Mucosa of descending colon (tissue), 3 donors: Measurements from ENCODE around the gene CBLC. TPM values are rescaled to one million over a fixed set of nuclear protein-coding genes. Genes with fewer than 3 reads are reported as not detected.
"Not testable (repeated sequence)": the region's sequence is repeated elsewhere in the genome, so short reads cannot be mapped to it uniquely, and the experiment has no call there.

Experiments
- ATAC-seq: fragments of 200-7000 bp; cut with Tn5 transposase; one replicate; pipeline ENCODE4 v1.9.1; 2020; ENCODE audit warnings: mild to moderate bottlenecking, moderate library complexity
- DNase-seq, 3 donors: peaks; one replicate each; pipeline ENCODE4 v3.0.0-alpha.2; 2020
- H3K36me3 ChIP-seq: fragments of 200-600 bp; one replicate; pipeline ENCODE4 v1.8.0; 2021; ENCODE audit warnings: low read depth, mild to moderate bottlenecking
- H3K4me1 ChIP-seq: fragments of 200-600 bp; one replicate; pipeline ENCODE4 v1.8.0; 2021; ENCODE audit warnings: low read depth, mild to moderate bottlenecking
- H3K4me3 ChIP-seq: fragments of 200-600 bp; one replicate; pipeline ENCODE4 v1.8.0; 2021; ENCODE audit warnings: mild to moderate bottlenecking
- H3K9me3 ChIP-seq: fragments of 200-600 bp; one replicate; pipeline ENCODE4 v1.8.0; 2021; ENCODE audit warnings: mild to moderate bottlenecking
- intact Hi-C, 2 donors: fragments of 100-400 bp; cut with DNase I in 1 of 2; cut with micrococcal nuclease in 1 of 2; formaldehyde crosslinking; loops; one replicate each; pipeline versions ENCODE4 v1.11.0 to v1.11.1; 2022; cut with DNase I, micrococcal nuclease
- total RNA-seq, 3 donors: library from RNA; stranded (reverse); fragmentation: NEBNext Ultra II Directional in 2 of 3; extraction: Animal tissue kit (Norgen Biotek cat#: 25700) in 2 of 3; gene quantifications; one replicate each; pipeline versions ENCODE4 v1.2.1 to v1.2.4, GENCODE V29; 2021 to 2023
- TF ChIP-seq, protein P1 (sequence below): fragments of 200-600 bp; IDR thresholded peaks from one replicate; pipeline ENCODE4 v1.8.0; 2022; ENCODE audit warnings: antibody characterized with exemption, mild to moderate bottlenecking
- donor health status: DM: no; HTN: no; CAD: no; lungs with moderate emphysema.
- donor health status: DM: no; HTN: no; CAD: no.
- donor health status: DM: no; HTN: yes; CAD: no.

Gene CBLC
- total RNA-seq, 3 donors from 2014 or later, result 36.5 to 92.6 (median 59.1) TPM

GRCh38 chr19:44824761-44825160, 47.1 kb downstream of the CBLC start:
- intact Hi-C loops, result no loop called here
- H3K36me3 ChIP-seq, result no peaks in the 10 kb centered on the region
- peaks cover 5% of the 10 kb centered on the region for H3K4me1 ChIP-seq
- ATAC-seq (no peak), DNase-seq (no peak)
- H3K9me3 ChIP-seq, result no peaks in the 10 kb centered on the region
- TF ChIP-seq, protein P1, sequence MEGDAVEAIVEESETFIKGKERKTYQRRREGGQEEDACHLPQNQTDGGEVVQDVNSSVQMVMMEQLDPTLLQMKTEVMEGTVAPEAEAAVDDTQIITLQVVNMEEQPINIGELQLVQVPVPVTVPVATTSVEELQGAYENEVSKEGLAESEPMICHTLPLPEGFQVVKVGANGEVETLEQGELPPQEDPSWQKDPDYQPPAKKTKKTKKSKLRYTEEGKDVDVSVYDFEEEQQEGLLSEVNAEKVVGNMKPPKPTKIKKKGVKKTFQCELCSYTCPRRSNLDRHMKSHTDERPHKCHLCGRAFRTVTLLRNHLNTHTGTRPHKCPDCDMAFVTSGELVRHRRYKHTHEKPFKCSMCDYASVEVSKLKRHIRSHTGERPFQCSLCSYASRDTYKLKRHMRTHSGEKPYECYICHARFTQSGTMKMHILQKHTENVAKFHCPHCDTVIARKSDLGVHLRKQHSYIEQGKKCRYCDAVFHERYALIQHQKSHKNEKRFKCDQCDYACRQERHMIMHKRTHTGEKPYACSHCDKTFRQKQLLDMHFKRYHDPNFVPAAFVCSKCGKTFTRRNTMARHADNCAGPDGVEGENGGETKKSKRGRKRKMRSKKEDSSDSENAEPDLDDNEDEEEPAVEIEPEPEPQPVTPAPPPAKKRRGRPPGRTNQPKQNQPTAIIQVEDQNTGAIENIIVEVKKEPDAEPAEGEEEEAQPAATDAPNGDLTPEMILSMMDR, result no peak
- H3K4me3 ChIP-seq, result no peak overlapping the region

DNA sequence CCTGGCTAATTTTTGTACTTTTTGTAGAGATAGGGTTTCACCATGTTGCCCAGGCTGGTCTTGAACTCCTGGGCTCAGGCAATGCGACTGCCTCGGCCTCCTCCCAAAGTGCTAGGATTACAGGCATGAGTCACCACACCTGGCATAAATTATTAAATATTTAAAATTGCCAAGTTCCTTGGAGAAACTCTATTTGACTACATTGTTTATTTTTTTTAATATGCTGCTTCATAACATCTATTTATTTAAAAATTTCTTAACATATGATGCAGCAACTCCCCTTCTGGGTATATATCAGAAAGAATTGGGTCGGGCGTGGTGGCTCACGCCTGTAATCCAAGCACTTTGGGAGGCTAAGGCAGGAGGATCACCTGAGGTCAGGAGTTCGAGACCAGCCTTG, 55.2 kb downstream of the CBLC start:
- not testable (repeated sequence) for H3K4me3 ChIP-seq, H3K36me3 ChIP-seq, H3K9me3 ChIP-seq, H3K4me1 ChIP-seq, DNase-seq, ATAC-seq
- intact Hi-C loops, result loop anchor here in 1 of 2 donors (10.0 kb wide), 1 partner anchor 48 kb away; no protein-coding TSS in a partner anchor

- H3K4me3 ChIP-seq, H3K9me3 ChIP-seq, H3K36me3 ChIP-seq, H3K4me1 ChIP-seq, ATAC-seq, DNase-seq: not testable (repeated sequence)
- intact Hi-C loops, result loop anchor here in 1 of 2 donors (10.0 kb wide), 1 partner anchor 50 kb away; no protein-coding TSS in a partner anchor
Measured at GRCh38 chr19:44834399-44834798, 56.7 kb downstream of the CBLC start.

DNA sequence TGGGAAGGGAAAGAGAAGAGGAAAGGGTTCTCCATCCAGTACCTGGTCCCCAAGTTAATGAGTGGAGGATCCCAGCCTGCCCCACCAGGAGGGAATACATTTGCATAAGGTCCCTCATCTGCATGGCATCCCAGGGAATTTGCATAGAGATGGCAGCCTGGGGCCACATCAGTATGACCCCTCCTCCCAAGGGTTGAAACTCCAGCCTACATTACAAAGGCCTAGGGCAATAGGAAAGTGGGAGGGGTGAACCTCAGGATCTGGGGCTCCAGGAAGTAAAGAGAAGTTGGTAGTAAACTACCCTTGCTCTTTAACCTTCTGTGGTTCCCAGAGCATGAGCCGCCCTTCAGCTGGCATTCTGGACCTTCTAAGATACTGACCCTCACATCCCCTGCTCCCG, 61.6 kb downstream of the CBLC start:
- Histone ChIP-seq H3K9me3 (no peaks in the 10 kb centered on the region), H3K4me3 (no peak overlapping the region), H3K36me3 (no peaks in the 10 kb centered on the region), H3K4me1 (no peaks in the 10 kb centered on the region)
- DNase-seq (no peak), ATAC-seq (peak; percentile 24)
- TF ChIP-seq, protein P1, result no peak
- intact Hi-C loops, result loop anchor here in 1 of 2 donors (10.0 kb wide), 1 partner anchor 54 kb away; no protein-coding TSS in a partner anchor

DNA sequence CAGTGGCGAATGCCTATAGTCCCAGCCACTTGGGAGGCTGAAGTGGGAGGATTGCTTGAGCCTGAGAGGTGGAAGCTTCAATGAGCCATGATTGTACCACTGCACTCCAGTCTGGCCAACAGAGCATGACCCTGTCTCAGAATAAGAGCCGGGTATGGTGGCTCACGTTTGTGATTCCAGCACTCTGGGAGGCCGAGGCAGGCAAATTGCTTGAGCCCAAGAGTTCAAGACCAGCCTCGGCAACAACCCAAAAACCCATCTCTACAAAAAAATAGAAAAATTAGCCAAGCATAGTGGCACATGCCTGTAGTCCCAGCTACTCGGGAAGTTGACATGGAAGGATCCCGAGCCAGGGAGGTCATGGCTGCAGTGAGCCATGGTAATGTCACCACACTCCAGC, 63.1 kb downstream of the CBLC start:
- ATAC-seq (no peak), DNase-seq (no peak)
- TF ChIP-seq, protein P1, result no peak
- intact Hi-C loops, result loop anchor here in 1 of 2 donors (5.0 kb wide), 1 partner anchor 54 kb away; no protein-coding TSS in a partner anchor
- H3K9me3 ChIP-seq, result no peaks in the 10 kb centered on the region
- peaks cover 10% of the 10 kb centered on the region for H3K4me1 ChIP-seq
- no peaks in the 10 kb centered on the region for H3K36me3 ChIP-seq
- no peak overlapping the region for H3K4me3 ChIP-seq

DNA sequence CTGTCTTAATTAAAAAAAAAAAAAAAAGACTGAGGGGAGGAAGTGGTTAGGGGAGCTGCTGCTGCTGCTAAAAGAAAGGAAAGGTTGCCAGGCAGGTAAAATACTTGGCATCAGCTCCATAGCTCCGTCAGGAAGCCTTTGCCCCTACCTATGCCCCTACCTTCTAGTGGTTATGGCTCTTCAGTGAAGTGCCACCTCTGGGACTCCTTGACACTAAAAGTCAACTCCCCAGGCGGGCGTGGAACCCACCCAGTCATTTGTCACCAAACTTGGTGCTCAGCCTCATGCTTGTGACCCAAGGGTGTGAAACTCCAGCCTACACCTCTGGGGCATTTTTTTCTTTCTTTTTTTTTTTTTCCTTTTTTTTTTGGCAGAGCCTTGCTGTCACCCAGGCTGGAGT, 63.5 kb downstream of the CBLC start:
- intact Hi-C loops, result loop anchor here in 1 of 2 donors (5.0 kb wide), 1 partner anchor 54 kb away; no protein-coding TSS in a partner anchor
- ATAC-seq (no peak), DNase-seq (no peak)
- Histone ChIP-seq H3K36me3 (no peaks in the 10 kb centered on the region), H3K9me3 (no peaks in the 10 kb centered on the region), H3K4me3 (no peak overlapping the region), H3K4me1 (peaks cover 10% of the 10 kb centered on the region)
- TF ChIP-seq, protein P1, result no peak

DNA sequence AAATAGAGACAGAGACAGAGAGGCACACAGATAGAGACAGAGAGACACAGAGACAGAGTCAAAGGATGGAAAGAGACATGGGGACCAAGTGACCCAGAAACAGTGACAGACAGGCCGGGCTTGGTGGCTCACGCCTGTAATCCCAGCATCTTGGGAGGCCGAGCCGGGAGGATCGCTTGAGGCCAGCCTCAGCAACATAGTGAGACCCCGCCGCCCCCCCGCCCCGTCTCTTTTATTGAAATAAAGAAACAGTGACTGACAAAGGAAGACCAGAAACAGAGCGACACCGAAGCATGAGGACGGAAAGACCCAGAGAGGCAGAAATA, 67.6 kb downstream of the CBLC start:
- H3K4me3 ChIP-seq, result no peak overlapping the region
- ATAC-seq (no peak), DNase-seq (peak in 1 of 3 donors; percentile 69)
- TF ChIP-seq, protein P1, result no peak
- H3K9me3 ChIP-seq, result no peaks in the 10 kb centered on the region
- peaks cover 22% of the 10 kb centered on the region for H3K4me1 ChIP-seq
- H3K36me3 ChIP-seq, result no peaks in the 10 kb centered on the region
- intact Hi-C loops, result no loop called here
